ENCODE data around the gene TSPEAR. TPM values are rescaled to one million over a fixed set of nuclear protein-coding genes. Genes with fewer than 3 reads are reported as not detected.

TSPEAR gene
- polyA plus RNA-seq, 1 of the 3 experiments (the other 2 are of a cell fraction): 0.08 TPM

DNA sequence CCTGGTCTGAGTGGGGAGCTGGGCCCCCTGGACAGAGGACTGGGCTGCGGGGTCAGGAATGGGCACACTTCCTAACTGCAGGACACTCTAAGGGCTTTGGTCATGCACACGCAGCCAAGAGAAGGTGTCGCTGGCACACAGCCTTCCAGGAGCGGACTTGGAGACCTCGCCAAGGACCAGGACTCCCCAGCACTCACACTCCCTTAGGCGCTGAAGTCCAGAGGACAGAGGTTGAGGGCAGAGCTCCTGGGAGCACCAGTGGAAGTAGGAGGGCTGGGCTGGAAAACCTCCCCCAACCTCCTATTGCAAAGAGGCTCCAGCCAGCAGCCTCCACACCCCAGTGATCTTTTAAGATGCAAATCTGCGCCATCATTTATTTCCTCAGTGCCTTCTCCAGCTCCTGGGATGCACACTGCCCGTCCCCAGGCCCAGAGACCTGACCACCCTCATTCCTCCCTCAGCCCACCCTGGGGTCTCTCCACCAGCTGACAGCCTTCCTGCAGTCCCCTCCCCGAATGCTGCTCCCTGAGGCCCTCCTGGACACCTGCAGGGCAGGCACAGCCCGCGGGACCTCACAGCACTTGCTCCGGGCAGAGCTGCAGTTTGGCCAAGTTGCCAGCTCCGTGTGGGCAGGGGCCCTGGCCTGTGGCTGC, 3.0 kb downstream of the TSPEAR start (continued):
- TF ChIP-seq, protein P1, sequence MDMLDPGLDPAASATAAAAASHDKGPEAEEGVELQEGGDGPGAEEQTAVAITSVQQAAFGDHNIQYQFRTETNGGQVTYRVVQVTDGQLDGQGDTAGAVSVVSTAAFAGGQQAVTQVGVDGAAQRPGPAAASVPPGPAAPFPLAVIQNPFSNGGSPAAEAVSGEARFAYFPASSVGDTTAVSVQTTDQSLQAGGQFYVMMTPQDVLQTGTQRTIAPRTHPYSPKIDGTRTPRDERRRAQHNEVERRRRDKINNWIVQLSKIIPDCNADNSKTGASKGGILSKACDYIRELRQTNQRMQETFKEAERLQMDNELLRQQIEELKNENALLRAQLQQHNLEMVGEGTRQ (IDR thresholded peaks at IDR 0.05; ENCODE audit: borderline replicate concordance, low read depth, low read length): no peak
- TF ChIP-seq FOXJ3 (CRISPR knock-in tag; IDR thresholded peaks at IDR 0.05): no peak
- TF ChIP-seq RCOR1 (IDR thresholded peaks at IDR 0.05; ENCODE audit: low read length): no peak
- TF ChIP-seq FOXM1 (IDR thresholded peaks at IDR 0.05; ENCODE audit: low read depth): no peak
- TF ChIP-seq EZH2phosphoT487 (IDR thresholded peaks at IDR 0.05; ENCODE audit: borderline replicate concordance, low read depth): no peak

DNA sequence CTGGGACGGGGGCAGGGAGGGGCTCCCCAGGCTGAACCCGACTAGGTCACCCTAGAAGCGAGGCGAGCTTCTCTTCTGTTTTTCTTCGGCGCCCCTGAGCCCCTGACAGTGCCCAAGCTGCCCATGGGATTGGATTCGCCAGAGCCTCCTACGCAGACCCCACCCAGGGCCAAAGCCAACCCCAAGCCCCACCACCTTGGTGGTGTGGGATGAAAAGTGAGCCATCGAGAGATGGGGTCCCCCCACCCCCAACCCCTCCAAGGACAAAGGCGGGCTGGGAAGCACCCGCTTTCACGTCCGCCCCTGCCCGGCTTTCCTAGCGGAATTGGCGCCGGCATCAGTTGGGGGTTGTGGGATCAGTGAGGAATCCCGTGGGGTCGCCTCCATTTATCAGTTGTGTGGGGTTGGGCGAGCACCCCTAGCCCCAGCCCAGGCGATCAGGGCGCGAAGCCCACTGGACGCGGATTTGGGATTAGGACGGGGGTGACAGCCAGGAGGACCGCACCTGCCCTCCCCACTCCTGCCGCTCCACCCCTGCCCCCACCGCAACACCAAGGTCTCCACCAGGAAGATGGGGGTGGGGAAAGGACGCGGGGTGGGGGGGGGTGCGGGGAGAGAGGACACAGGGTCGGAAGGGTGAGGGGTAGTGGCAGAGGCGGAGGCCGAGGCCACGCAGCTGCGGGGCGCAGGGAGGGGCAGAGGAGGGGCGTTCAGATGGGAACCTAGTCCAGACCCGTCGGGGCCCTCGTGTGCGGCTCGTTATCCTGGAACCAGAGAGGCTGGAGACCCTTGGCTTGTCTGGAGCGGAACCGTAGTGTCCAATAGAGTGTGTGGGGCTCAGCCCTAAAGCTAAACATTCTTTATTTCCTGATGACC, 4.4 kb downstream of the TSPEAR start:
- Histone ChIP-seq H3K4me1 (ENCODE audit: control insufficient read depth in 1 of 2, insufficient read depth in 2 of 2, low read depth in 1 of 2, low read length in 1 of 2) (no peaks in the 10 kb centered on the region; a peak in 1 of 4 replicates), H3F3A (replicated peaks; ENCODE audit: insufficient read depth) (no peaks in the 10 kb centered on the region)
- CTCF ChIA-PET: interaction anchor here (0.7 kb wide), 1 partner anchor 367 kb away, joined by 4 read pairs; no protein-coding TSS in a partner anchor

More for the DNA sequence above, 4.4 kb downstream of the TSPEAR start:
- H3K9me3 ChIP-seq: no peaks in the 10 kb centered on the region
- H3K9me2 ChIP-seq: no peaks in the 10 kb centered on the region
- POLR2A ChIA-PET: no interaction called here
- no peaks in the 10 kb centered on the region for H3K79me2 ChIP-seq (ENCODE audit: insufficient read depth)
- H3K4me3 ChIP-seq (ENCODE audit: low read depth in 2 of 2, low read length in 1 of 2): no peak overlapping the region
- H3K27ac ChIP-seq (ENCODE audit: low read depth in 2 of 2, low read length in 1 of 2): no peak overlapping the region
- H4K20me1 ChIP-seq (ENCODE audit: insufficient read depth): no peaks in the 10 kb centered on the region
- WGBS (ENCODE audit: low lambda C conversion rate): 25% methylated on average over 27 of the region's 46 CpGs
- H3K9ac ChIP-seq: no peak overlapping the region
- H2AFZ ChIP-seq (ENCODE audit: low read depth): no peak overlapping the region
- DNase-seq: peak; percentile 21
- no peaks in the 10 kb centered on the region for H3K36me3 ChIP-seq (replicated peaks in 1 of 2; ENCODE audit: control insufficient read depth in 1 of 2, insufficient read depth in 2 of 2, low read length in 1 of 2)
- peaks cover 84% of the 10 kb centered on the region for H3K27me3 ChIP-seq (ENCODE audit: insufficient read depth)
- H3K4me2 ChIP-seq: no peak overlapping the region
- TF ChIP-seq RAD21 (IDR thresholded peaks at IDR 0.05; ENCODE audit: low read length): no peak
- TF ChIP-seq, protein P2, sequence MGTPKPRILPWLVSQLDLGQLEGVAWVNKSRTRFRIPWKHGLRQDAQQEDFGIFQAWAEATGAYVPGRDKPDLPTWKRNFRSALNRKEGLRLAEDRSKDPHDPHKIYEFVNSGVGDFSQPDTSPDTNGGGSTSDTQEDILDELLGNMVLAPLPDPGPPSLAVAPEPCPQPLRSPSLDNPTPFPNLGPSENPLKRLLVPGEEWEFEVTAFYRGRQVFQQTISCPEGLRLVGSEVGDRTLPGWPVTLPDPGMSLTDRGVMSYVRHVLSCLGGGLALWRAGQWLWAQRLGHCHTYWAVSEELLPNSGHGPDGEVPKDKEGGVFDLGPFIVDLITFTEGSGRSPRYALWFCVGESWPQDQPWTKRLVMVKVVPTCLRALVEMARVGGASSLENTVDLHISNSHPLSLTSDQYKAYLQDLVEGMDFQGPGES (IDR thresholded peaks at IDR 0.05; ENCODE audit: low read depth, low read length): no peak
- no peak for TF ChIP-seq NRF1 (IDR thresholded peaks at IDR 0.05; ENCODE audit: low read depth, low read length)
- TF ChIP-seq SIN3A (IDR thresholded peaks at IDR 0.05; ENCODE audit: borderline replicate concordance, low read depth, low read length): no peak
- TF ChIP-seq FOSL2 (IDR thresholded peaks at IDR 0.05; ENCODE audit: borderline replicate concordance, low read depth): no peak
- TF ChIP-seq TCF12 (IDR thresholded peaks at IDR 0.05): no peak
- TF ChIP-seq, protein P3, sequence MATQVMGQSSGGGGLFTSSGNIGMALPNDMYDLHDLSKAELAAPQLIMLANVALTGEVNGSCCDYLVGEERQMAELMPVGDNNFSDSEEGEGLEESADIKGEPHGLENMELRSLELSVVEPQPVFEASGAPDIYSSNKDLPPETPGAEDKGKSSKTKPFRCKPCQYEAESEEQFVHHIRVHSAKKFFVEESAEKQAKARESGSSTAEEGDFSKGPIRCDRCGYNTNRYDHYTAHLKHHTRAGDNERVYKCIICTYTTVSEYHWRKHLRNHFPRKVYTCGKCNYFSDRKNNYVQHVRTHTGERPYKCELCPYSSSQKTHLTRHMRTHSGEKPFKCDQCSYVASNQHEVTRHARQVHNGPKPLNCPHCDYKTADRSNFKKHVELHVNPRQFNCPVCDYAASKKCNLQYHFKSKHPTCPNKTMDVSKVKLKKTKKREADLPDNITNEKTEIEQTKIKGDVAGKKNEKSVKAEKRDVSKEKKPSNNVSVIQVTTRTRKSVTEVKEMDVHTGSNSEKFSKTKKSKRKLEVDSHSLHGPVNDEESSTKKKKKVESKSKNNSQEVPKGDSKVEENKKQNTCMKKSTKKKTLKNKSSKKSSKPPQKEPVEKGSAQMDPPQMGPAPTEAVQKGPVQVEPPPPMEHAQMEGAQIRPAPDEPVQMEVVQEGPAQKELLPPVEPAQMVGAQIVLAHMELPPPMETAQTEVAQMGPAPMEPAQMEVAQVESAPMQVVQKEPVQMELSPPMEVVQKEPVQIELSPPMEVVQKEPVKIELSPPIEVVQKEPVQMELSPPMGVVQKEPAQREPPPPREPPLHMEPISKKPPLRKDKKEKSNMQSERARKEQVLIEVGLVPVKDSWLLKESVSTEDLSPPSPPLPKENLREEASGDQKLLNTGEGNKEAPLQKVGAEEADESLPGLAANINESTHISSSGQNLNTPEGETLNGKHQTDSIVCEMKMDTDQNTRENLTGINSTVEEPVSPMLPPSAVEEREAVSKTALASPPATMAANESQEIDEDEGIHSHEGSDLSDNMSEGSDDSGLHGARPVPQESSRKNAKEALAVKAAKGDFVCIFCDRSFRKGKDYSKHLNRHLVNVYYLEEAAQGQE (IDR thresholded peaks at IDR 0.05; ENCODE audit: low read depth, low read length): no peak
- TF ChIP-seq, protein P4, sequence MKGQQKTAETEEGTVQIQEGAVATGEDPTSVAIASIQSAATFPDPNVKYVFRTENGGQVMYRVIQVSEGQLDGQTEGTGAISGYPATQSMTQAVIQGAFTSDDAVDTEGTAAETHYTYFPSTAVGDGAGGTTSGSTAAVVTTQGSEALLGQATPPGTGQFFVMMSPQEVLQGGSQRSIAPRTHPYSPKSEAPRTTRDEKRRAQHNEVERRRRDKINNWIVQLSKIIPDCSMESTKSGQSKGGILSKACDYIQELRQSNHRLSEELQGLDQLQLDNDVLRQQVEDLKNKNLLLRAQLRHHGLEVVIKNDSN (IDR thresholded peaks at IDR 0.05; ENCODE audit: borderline replicate concordance, low read depth): no peak
- TF ChIP-seq, protein P5, sequence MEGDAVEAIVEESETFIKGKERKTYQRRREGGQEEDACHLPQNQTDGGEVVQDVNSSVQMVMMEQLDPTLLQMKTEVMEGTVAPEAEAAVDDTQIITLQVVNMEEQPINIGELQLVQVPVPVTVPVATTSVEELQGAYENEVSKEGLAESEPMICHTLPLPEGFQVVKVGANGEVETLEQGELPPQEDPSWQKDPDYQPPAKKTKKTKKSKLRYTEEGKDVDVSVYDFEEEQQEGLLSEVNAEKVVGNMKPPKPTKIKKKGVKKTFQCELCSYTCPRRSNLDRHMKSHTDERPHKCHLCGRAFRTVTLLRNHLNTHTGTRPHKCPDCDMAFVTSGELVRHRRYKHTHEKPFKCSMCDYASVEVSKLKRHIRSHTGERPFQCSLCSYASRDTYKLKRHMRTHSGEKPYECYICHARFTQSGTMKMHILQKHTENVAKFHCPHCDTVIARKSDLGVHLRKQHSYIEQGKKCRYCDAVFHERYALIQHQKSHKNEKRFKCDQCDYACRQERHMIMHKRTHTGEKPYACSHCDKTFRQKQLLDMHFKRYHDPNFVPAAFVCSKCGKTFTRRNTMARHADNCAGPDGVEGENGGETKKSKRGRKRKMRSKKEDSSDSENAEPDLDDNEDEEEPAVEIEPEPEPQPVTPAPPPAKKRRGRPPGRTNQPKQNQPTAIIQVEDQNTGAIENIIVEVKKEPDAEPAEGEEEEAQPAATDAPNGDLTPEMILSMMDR (IDR thresholded peaks at IDR 0.05): no peak
- no peak for TF ChIP-seq TEAD4 (IDR thresholded peaks at IDR 0.05; ENCODE audit: borderline replicate concordance, insufficient read depth)
- no peak for TF ChIP-seq NFIC (IDR thresholded peaks at IDR 0.05; ENCODE audit: borderline replicate concordance)
- no peak for TF ChIP-seq RCOR1 (IDR thresholded peaks at IDR 0.05; ENCODE audit: low read length)
- TF ChIP-seq ELF1 (IDR thresholded peaks at IDR 0.05): no peak
- no peak for TF ChIP-seq SMC3 (IDR thresholded peaks at IDR 0.05; ENCODE audit: low read depth, low read length)
- TF ChIP-seq MXI1 (IDR thresholded peaks at IDR 0.05; ENCODE audit: low read depth, low read length): no peak
- no peak for TF ChIP-seq EP300 (IDR thresholded peaks at IDR 0.05; ENCODE audit: borderline replicate concordance in 1 of 2, low read depth in 1 of 2, low read length in 1 of 2)
- no peak for TF ChIP-seq FOXM1 (IDR thresholded peaks at IDR 0.05; ENCODE audit: low read depth)
- no peak for TF ChIP-seq CHD2 (IDR thresholded peaks at IDR 0.05; ENCODE audit: low read length, partially characterized antibody)

Data from SK-N-SH (cell line).